H9 (cell line): ENCODE measurements around the gene ATP2A2. TPM values are rescaled to one million over a fixed set of nuclear protein-coding genes. Genes with fewer than 3 reads are reported as not detected.

Experiments used
- DNase-seq: peaks from one replicate; pipeline ENCODE4 v3.0.0-alpha.2; 2017
- H2AFZ ChIP-seq: one replicate; pipeline ENCODE4 v1.6.1; 2013; ENCODE audit warnings: mild to moderate bottlenecking, low read length, control low read depth, moderate library complexity
- H2AK5ac ChIP-seq: 2 replicates; pipeline ENCODE4 v1.6.1; 2013; ENCODE audit warnings: low read length, control low read depth, mixed read lengths; ENCODE audit not compliant: insufficient read length
- H2BK120ac ChIP-seq: one replicate; pipeline ENCODE4 v1.6.1; 2013; ENCODE audit warnings: low read depth, mild to moderate bottlenecking, low read length, control low read depth, inconsistent platforms; ENCODE audit not compliant: poor library complexity, severe bottlenecking
- H2BK12ac ChIP-seq: 2 replicates; pipeline ENCODE4 v1.6.1; 2013; ENCODE audit warnings: low read length, control low read depth, mixed read lengths, low read depth; ENCODE audit not compliant: insufficient read length
- H2BK15ac ChIP-seq: 2 replicates; pipeline ENCODE4 v1.6.1; 2013; ENCODE audit warnings: low read depth, low read length, control low read depth
- H2BK20ac ChIP-seq: one replicate; pipeline ENCODE4 v1.6.1; 2013; ENCODE audit warnings: low read depth, mild to moderate bottlenecking, low read length, control low read depth, inconsistent platforms; ENCODE audit not compliant: poor library complexity, severe bottlenecking
- H2BK5ac ChIP-seq: 2 replicates; pipeline ENCODE4 v1.6.1; 2013; ENCODE audit warnings: low read length, control low read depth, mixed read lengths; ENCODE audit not compliant: insufficient read length
- H3K14ac ChIP-seq: 2 replicates; pipeline ENCODE4 v1.6.1; 2013; ENCODE audit warnings: low read length, control low read depth; ENCODE audit not compliant: insufficient read depth
- H3K18ac ChIP-seq: 2 replicates; pipeline ENCODE4 v1.6.1; 2013; ENCODE audit warnings: low read depth, mild to moderate bottlenecking, mixed read lengths, low read length, control low read depth; ENCODE audit not compliant: insufficient read length
- H3K23ac ChIP-seq: 2 replicates; pipeline ENCODE4 v1.6.1; 2013; ENCODE audit warnings: low read length, control low read depth, mixed read lengths, low read depth; ENCODE audit not compliant: insufficient read length
- H3K23me2 ChIP-seq: 2 replicates; pipeline ENCODE4 v1.6.1; 2013; ENCODE audit warnings: low read depth, mild to moderate bottlenecking, mixed read lengths, low read length, control low read depth; ENCODE audit not compliant: insufficient read length, poor library complexity, severe bottlenecking
- H3K27ac ChIP-seq: 2 replicates; pipeline ENCODE4 v1.5.1; 2013; ENCODE audit warnings: low read length, control low read depth, mixed read lengths, low read depth; ENCODE audit not compliant: insufficient read length
- H3K27me3 ChIP-seq: 2 replicates; pipeline ENCODE4 v1.6.1; 2013; ENCODE audit warnings: low read length, control low read depth, inconsistent platforms; ENCODE audit not compliant: insufficient read depth
- H3K4ac ChIP-seq: 2 replicates; pipeline ENCODE4 v1.6.1; 2013; ENCODE audit warnings: low read depth, mild to moderate bottlenecking, control low read depth, inconsistent platforms, low read length, moderate library complexity
- H3K4me1 ChIP-seq: 2 replicates; pipeline ENCODE4 v1.6.1; 2013; ENCODE audit warnings: low read length, control low read depth, inconsistent platforms; ENCODE audit not compliant: insufficient read depth
- H3K4me2 ChIP-seq: 2 replicates; pipeline ENCODE4 v1.6.1; 2013; ENCODE audit warnings: low read length, control low read depth, mixed read lengths; ENCODE audit not compliant: insufficient read length, insufficient read depth
- H3K56ac ChIP-seq: 2 replicates; pipeline ENCODE4 v1.6.1; 2013; ENCODE audit warnings: low read depth, mild to moderate bottlenecking, mixed read lengths, low read length, control low read depth; ENCODE audit not compliant: insufficient read length
- H3K79me1 ChIP-seq: 2 replicates; pipeline ENCODE4 v1.6.1; 2013; ENCODE audit warnings: low read depth, mild to moderate bottlenecking, moderate library complexity, low read length, control low read depth, inconsistent platforms; ENCODE audit not compliant: insufficient read depth, poor library complexity, severe bottlenecking
- H3K79me2 ChIP-seq: 2 replicates; pipeline ENCODE4 v1.6.1; 2013; ENCODE audit warnings: low read length, control low read depth, inconsistent platforms; ENCODE audit not compliant: insufficient read depth
- H3K9ac ChIP-seq: 2 replicates; pipeline ENCODE4 v1.6.1; 2013; ENCODE audit warnings: low read length, control low read depth, mixed read lengths; ENCODE audit not compliant: insufficient read length; ENCODE audit errors: extremely low read depth
- H3K9me3 ChIP-seq: one replicate; pipeline ENCODE4 v1.6.1; 2013; ENCODE audit warnings: low read depth, low read length, inconsistent platforms; ENCODE audit not compliant: control insufficient read depth
- H3T11ph ChIP-seq: one replicate; pipeline ENCODE4 v1.6.1; 2013; ENCODE audit warnings: mild to moderate bottlenecking, low read length, control low read depth, inconsistent platforms
- H4K20me1 ChIP-seq: one replicate; pipeline ENCODE4 v1.6.1; 2013; ENCODE audit not compliant: control insufficient read depth, insufficient read length, insufficient read depth
- H4K5ac ChIP-seq: 2 replicates; pipeline ENCODE4 v1.6.1; 2013; ENCODE audit warnings: low read depth, mild to moderate bottlenecking, mixed read lengths, low read length, control low read depth; ENCODE audit not compliant: insufficient read length
- H4K8ac ChIP-seq: replicated peaks from 2 replicates; pipeline ENCODE4 v1.6.1; 2013; ENCODE audit warnings: low read length, control low read depth, mixed read lengths, low read depth; ENCODE audit not compliant: insufficient read length
- H4K91ac ChIP-seq: 2 replicates; pipeline ENCODE4 v1.6.1; 2013; ENCODE audit warnings: low read depth, mild to moderate bottlenecking, moderate library complexity, mixed read lengths, low read length, control low read depth; ENCODE audit not compliant: insufficient read length
- H3K27ac Mint-ChIP-seq, 3 experiments: 2 replicates in 2 of 3; 3 replicates in 1 of 3; pipeline ENCODE4 v1.8.0; 2020 to 2021; ENCODE audit warnings: mixed read lengths in 3 of 3, mild to moderate bottlenecking in 1 of 3, moderate library complexity in 1 of 3
- H3K27me3 Mint-ChIP-seq: 2 replicates; pipeline ENCODE4 v1.8.0; 2021; ENCODE audit warnings: low read depth, mild to moderate bottlenecking, moderate library complexity, mixed read lengths
- H3K36me3 Mint-ChIP-seq, 3 experiments: 2 replicates in 2 of 3; 3 replicates in 1 of 3; pipeline ENCODE4 v1.8.0; 2020 to 2021; ENCODE audit warnings: low read depth in 3 of 3, mixed read lengths in 3 of 3; ENCODE audit not compliant: insufficient read depth in 1 of 3
- H3K4me1 Mint-ChIP-seq, 2 experiments: 2 replicates each; pipeline ENCODE4 v1.8.0; 2020; ENCODE audit warnings: mixed read lengths in 2 of 2
- H3K4me3 Mint-ChIP-seq, 2 experiments: 2 replicates in 1 of 2; 3 replicates in 1 of 2; pipeline ENCODE4 v1.8.0; 2020 to 2021; ENCODE audit warnings: mild to moderate bottlenecking in 2 of 2, mixed read lengths in 2 of 2, moderate library complexity in 1 of 2
- H3K9me3 Mint-ChIP-seq, 2 experiments: 2 replicates in 1 of 2; 3 replicates in 1 of 2; pipeline ENCODE4 v1.8.0; 2020; ENCODE audit warnings: mild to moderate bottlenecking in 2 of 2, mixed read lengths in 2 of 2, moderate library complexity in 1 of 2
- WGBS: extraction: QIAGEN DNeasy Blood & Tissue Kit; methylation state at CpG from one replicate; pipeline ENCODE4 v1.1.7; 2013; ENCODE audit warnings: missing lambda C conversion rate, low lambda C conversion rate, mixed read lengths; ENCODE audit not compliant: insufficient read length; ENCODE audit errors: extremely low coverage; 5-methylcytosine and 5-hydroxymethylcytosine counted together
- total RNA-seq: library from RNA; stranded (reverse); gene quantifications from 2 replicates; pipeline ENCODE4 v1.2.1, GENCODE V29; 2021
- TF ChIP-seq, protein P1 (sequence below): fragments of 200-600 bp; sonication (generic); conservative IDR thresholded peaks from 3 replicates; pipeline ENCODE4 v1.8.0; 2021; ENCODE audit warnings: antibody characterized with exemption, mild to moderate bottlenecking

The ATP2A2 gene
- total RNA-seq, 1 experiment from 2014 or later: 257 TPM

DNA sequence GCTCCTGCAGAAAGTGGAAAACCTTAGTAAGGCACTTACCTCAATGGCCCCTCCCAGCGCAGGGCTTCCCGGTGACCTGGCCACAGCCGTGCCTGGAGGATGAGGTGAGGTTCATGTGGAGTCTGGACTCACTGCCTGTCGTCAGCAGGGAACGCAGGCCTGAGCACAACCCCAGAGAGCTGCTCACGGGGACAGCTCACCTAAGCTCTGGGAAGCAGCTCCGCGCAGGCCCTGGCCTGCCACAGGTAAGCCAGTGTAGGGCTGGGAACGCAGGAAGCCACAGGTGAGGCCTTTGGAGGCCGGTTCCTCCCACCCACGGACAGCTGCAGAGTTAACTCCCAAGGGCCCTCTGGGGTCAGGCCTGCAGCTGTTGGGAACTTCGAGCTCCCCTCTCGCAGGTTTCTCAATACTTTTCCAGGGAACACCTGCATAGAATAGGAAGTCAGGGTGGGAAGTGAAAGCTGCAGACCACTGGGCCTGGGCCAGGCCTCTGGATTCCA lies 89.7 kb downstream of the ATP2A2 start:
- Histone ChIP-seq H3T11ph (no peak overlapping the region), H3K4me2 (no peak overlapping the region), H3K23ac (no peak overlapping the region), H2BK120ac (no peak overlapping the region), H4K91ac (no peak overlapping the region), H3K9ac (no peak overlapping the region), H4K5ac (no peak overlapping the region), H3K79me2 (no peaks in the 10 kb centered on the region), H3K23me2 (no peaks in the 10 kb centered on the region), H3K56ac (no peak overlapping the region), H3K4me1 (no peaks in the 10 kb centered on the region), H3K79me1 (no peaks in the 10 kb centered on the region), H4K8ac (no peak overlapping the region), H2AK5ac (no peak overlapping the region), H2BK12ac (no peak overlapping the region), H3K27me3 (no peaks in the 10 kb centered on the region), H3K9me3 (no peaks in the 10 kb centered on the region), H3K27ac (no peak overlapping the region), H3K14ac (no peak overlapping the region), H2BK20ac (no peak overlapping the region), H3K18ac (no peak overlapping the region), H2AFZ (no peak overlapping the region), H4K20me1 (no peaks in the 10 kb centered on the region), H3K4ac (no peak overlapping the region), H2BK5ac (no peak overlapping the region), H2BK15ac (no peak overlapping the region)
- Mint-ChIP-seq H3K9me3 (no peaks in the 10 kb centered on the region), H3K4me3 (no peak overlapping the region), H3K36me3 (peaks cover 17 to 52% (median 36%) of the 10 kb centered on the region in 3 experiments), H3K27ac (peak overlapping the region in 1 of 3 experiments; percentile 52; a peak in 1 of 7 replicates), H3K27me3 (no peaks in the 10 kb centered on the region), H3K4me1 (no peaks in the 10 kb centered on the region)
- no CpG with 5 or more reads among the region's 13 CpGs for WGBS
- TF ChIP-seq, protein P1, sequence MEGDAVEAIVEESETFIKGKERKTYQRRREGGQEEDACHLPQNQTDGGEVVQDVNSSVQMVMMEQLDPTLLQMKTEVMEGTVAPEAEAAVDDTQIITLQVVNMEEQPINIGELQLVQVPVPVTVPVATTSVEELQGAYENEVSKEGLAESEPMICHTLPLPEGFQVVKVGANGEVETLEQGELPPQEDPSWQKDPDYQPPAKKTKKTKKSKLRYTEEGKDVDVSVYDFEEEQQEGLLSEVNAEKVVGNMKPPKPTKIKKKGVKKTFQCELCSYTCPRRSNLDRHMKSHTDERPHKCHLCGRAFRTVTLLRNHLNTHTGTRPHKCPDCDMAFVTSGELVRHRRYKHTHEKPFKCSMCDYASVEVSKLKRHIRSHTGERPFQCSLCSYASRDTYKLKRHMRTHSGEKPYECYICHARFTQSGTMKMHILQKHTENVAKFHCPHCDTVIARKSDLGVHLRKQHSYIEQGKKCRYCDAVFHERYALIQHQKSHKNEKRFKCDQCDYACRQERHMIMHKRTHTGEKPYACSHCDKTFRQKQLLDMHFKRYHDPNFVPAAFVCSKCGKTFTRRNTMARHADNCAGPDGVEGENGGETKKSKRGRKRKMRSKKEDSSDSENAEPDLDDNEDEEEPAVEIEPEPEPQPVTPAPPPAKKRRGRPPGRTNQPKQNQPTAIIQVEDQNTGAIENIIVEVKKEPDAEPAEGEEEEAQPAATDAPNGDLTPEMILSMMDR: no peak
- DNase-seq: peak; percentile 44
